ENCODE data around the gene SART1. TPM values are rescaled to one million over a fixed set of nuclear protein-coding genes. Genes with fewer than 3 reads are reported as not detected.

Gene SART1
- total RNA-seq, 2 donors from 2014 or later: 74.2 to 80.9 TPM

GRCh38 chr11:66026017-66026529 is 64.5 kb downstream of the SART1 start, which contains the start of gene CATSPER1:
Gene CATSPER1 (minus strand): TSS chr11:66026479. CDS start chr11:66026379, 100 bp downstream.
- peaks cover 10% of the 10 kb centered on the region for H3K27me3 Mint-ChIP-seq
- DNase-seq (no peak), ATAC-seq (no peak)
- no peak within 1 kb of the TSS for H3K4me3 Mint-ChIP-seq
- no peaks in the 10 kb centered on the region for H3K9me3 ChIP-seq (ENCODE audit: control insufficient read depth, low read length, poor library complexity, severe bottlenecking)
- H3K27ac Mint-ChIP-seq: no peak within 1 kb of the TSS
- no peaks in the 10 kb centered on the region for H3K36me3 Mint-ChIP-seq (ENCODE audit: low read depth)
- peaks cover 11% of the 10 kb centered on the region for H3K4me1 Mint-ChIP-seq

Other genes starting within 250 kb of the SART1 start
- 100 to 1,000 TPM; 120 to 123 TPM for gene KAT5, start 249.5 kb upstream of the SART1 start, total RNA-seq
- 10 to 100 TPM; 30.8 to 34.3 TPM for gene RNASEH2C, start 240.9 kb upstream of the SART1 start, total RNA-seq
- gene AP5B1, start 180.8 kb upstream of the SART1 start, total RNA-seq: 10 to 100 TPM; 12.5 to 17.4 TPM
- gene OVOL1, start 174.7 kb upstream of the SART1 start, total RNA-seq: under 1 TPM in 1 of 2 donors, not detected in 1; 0.39 TPM
- under 1 TPM; 0.27 to 0.34 TPM for gene SNX32, start 127.8 kb upstream of the SART1 start, total RNA-seq
- gene CFL1, start 103.6 kb upstream of the SART1 start, total RNA-seq: 100 to 1,000 TPM; 642 to 738 TPM
- gene MUS81, start 101.3 kb upstream of the SART1 start, total RNA-seq: 10 to 100 TPM; 44.9 to 55.0 TPM
- 1 to 10 TPM; 5.1 to 8.0 TPM for gene EFEMP2, start 88.9 kb upstream of the SART1 start, total RNA-seq
- 10 to 100 TPM; 19.7 to 52.7 TPM for gene CTSW, start 81.9 kb upstream of the SART1 start, total RNA-seq
- 10 to 100 TPM; 27.7 to 30.4 TPM for gene FIBP, start 73.3 kb upstream of the SART1 start, total RNA-seq
- 10 to 100 TPM; 27.4 to 28.0 TPM for gene CCDC85B, start 71.1 kb upstream of the SART1 start, total RNA-seq
- gene FOSL1, start 61.3 kb upstream of the SART1 start, total RNA-seq: 1 to 10 TPM; 3.7 to 8.5 TPM
- gene C11orf68, start 42.7 kb upstream of the SART1 start, total RNA-seq: 10 to 100 TPM; 14.1 to 18.1 TPM
- gene DRAP1, start 42.3 kb upstream of the SART1 start, total RNA-seq: 10 to 100 TPM; 63.1 to 65.7 TPM
- not detected for gene TSGA10IP, start 16.3 kb upstream of the SART1 start, total RNA-seq
- gene EIF1AD, start 40.4 kb downstream of the SART1 start, total RNA-seq: 100 to 1,000 TPM in 1 of 2 donors, 10 to 100 TPM in 1; 85.2 to 100 TPM
- gene BANF1, start 40.8 kb downstream of the SART1 start, total RNA-seq: 10 to 100 TPM; 47.5 to 58.0 TPM
- not detected for gene CST6, start 50.3 kb downstream of the SART1 start, total RNA-seq
- not detected for gene CATSPER1, start 64.7 kb downstream of the SART1 start, total RNA-seq
- gene GAL3ST3, start 87.4 kb downstream of the SART1 start, total RNA-seq: not detected
- 100 to 1,000 TPM; 187 to 208 TPM for gene SF3B2, start 90.6 kb downstream of the SART1 start, total RNA-seq
- gene PACS1, start 108.5 kb downstream of the SART1 start, total RNA-seq: 100 to 1,000 TPM; 215 to 227 TPM

Measured in T-helper 17 cell (primary cell).